H9 (cell line): Measurements from ENCODE around the gene CAMKK1. TPM values are rescaled to one million over a fixed set of nuclear protein-coding genes. Genes with fewer than 3 reads are reported as not detected.

Source experiments
- DNase-seq: peaks from one replicate; pipeline ENCODE4 v3.0.0-alpha.2; 2017
- H2AFZ ChIP-seq: one replicate; pipeline ENCODE4 v1.6.1; 2013; ENCODE audit warnings: mild to moderate bottlenecking, low read length, control low read depth, moderate library complexity
- H2AK5ac ChIP-seq: 2 replicates; pipeline ENCODE4 v1.6.1; 2013; ENCODE audit warnings: low read length, control low read depth, mixed read lengths; ENCODE audit not compliant: insufficient read length
- H2BK120ac ChIP-seq: one replicate; pipeline ENCODE4 v1.6.1; 2013; ENCODE audit warnings: low read depth, mild to moderate bottlenecking, low read length, control low read depth, inconsistent platforms; ENCODE audit not compliant: poor library complexity, severe bottlenecking
- H2BK12ac ChIP-seq: 2 replicates; pipeline ENCODE4 v1.6.1; 2013; ENCODE audit warnings: low read length, control low read depth, mixed read lengths, low read depth; ENCODE audit not compliant: insufficient read length
- H2BK15ac ChIP-seq: 2 replicates; pipeline ENCODE4 v1.6.1; 2013; ENCODE audit warnings: low read depth, low read length, control low read depth
- H2BK20ac ChIP-seq: one replicate; pipeline ENCODE4 v1.6.1; 2013; ENCODE audit warnings: low read depth, mild to moderate bottlenecking, low read length, control low read depth, inconsistent platforms; ENCODE audit not compliant: poor library complexity, severe bottlenecking
- H2BK5ac ChIP-seq: 2 replicates; pipeline ENCODE4 v1.6.1; 2013; ENCODE audit warnings: low read length, control low read depth, mixed read lengths; ENCODE audit not compliant: insufficient read length
- H3K14ac ChIP-seq: 2 replicates; pipeline ENCODE4 v1.6.1; 2013; ENCODE audit warnings: low read length, control low read depth; ENCODE audit not compliant: insufficient read depth
- H3K18ac ChIP-seq: 2 replicates; pipeline ENCODE4 v1.6.1; 2013; ENCODE audit warnings: low read depth, mild to moderate bottlenecking, mixed read lengths, low read length, control low read depth; ENCODE audit not compliant: insufficient read length
- H3K23ac ChIP-seq: 2 replicates; pipeline ENCODE4 v1.6.1; 2013; ENCODE audit warnings: low read length, control low read depth, mixed read lengths, low read depth; ENCODE audit not compliant: insufficient read length
- H3K23me2 ChIP-seq: 2 replicates; pipeline ENCODE4 v1.6.1; 2013; ENCODE audit warnings: low read depth, mild to moderate bottlenecking, mixed read lengths, low read length, control low read depth; ENCODE audit not compliant: insufficient read length, poor library complexity, severe bottlenecking
- H3K27ac ChIP-seq: 2 replicates; pipeline ENCODE4 v1.5.1; 2013; ENCODE audit warnings: low read length, control low read depth, mixed read lengths, low read depth; ENCODE audit not compliant: insufficient read length
- H3K27me3 ChIP-seq: 2 replicates; pipeline ENCODE4 v1.6.1; 2013; ENCODE audit warnings: low read length, control low read depth, inconsistent platforms; ENCODE audit not compliant: insufficient read depth
- H3K4ac ChIP-seq: 2 replicates; pipeline ENCODE4 v1.6.1; 2013; ENCODE audit warnings: low read depth, mild to moderate bottlenecking, control low read depth, inconsistent platforms, low read length, moderate library complexity
- H3K4me1 ChIP-seq: 2 replicates; pipeline ENCODE4 v1.6.1; 2013; ENCODE audit warnings: low read length, control low read depth, inconsistent platforms; ENCODE audit not compliant: insufficient read depth
- H3K4me2 ChIP-seq: 2 replicates; pipeline ENCODE4 v1.6.1; 2013; ENCODE audit warnings: low read length, control low read depth, mixed read lengths; ENCODE audit not compliant: insufficient read length, insufficient read depth
- H3K56ac ChIP-seq: 2 replicates; pipeline ENCODE4 v1.6.1; 2013; ENCODE audit warnings: low read depth, mild to moderate bottlenecking, mixed read lengths, low read length, control low read depth; ENCODE audit not compliant: insufficient read length
- H3K79me1 ChIP-seq: 2 replicates; pipeline ENCODE4 v1.6.1; 2013; ENCODE audit warnings: low read depth, mild to moderate bottlenecking, moderate library complexity, low read length, control low read depth, inconsistent platforms; ENCODE audit not compliant: insufficient read depth, poor library complexity, severe bottlenecking
- H3K79me2 ChIP-seq: 2 replicates; pipeline ENCODE4 v1.6.1; 2013; ENCODE audit warnings: low read length, control low read depth, inconsistent platforms; ENCODE audit not compliant: insufficient read depth
- H3K9ac ChIP-seq: 2 replicates; pipeline ENCODE4 v1.6.1; 2013; ENCODE audit warnings: low read length, control low read depth, mixed read lengths; ENCODE audit not compliant: insufficient read length; ENCODE audit errors: extremely low read depth
- H3K9me3 ChIP-seq: one replicate; pipeline ENCODE4 v1.6.1; 2013; ENCODE audit warnings: low read depth, low read length, inconsistent platforms; ENCODE audit not compliant: control insufficient read depth
- H3T11ph ChIP-seq: one replicate; pipeline ENCODE4 v1.6.1; 2013; ENCODE audit warnings: mild to moderate bottlenecking, low read length, control low read depth, inconsistent platforms
- H4K20me1 ChIP-seq: one replicate; pipeline ENCODE4 v1.6.1; 2013; ENCODE audit not compliant: control insufficient read depth, insufficient read length, insufficient read depth
- H4K5ac ChIP-seq: 2 replicates; pipeline ENCODE4 v1.6.1; 2013; ENCODE audit warnings: low read depth, mild to moderate bottlenecking, mixed read lengths, low read length, control low read depth; ENCODE audit not compliant: insufficient read length
- H4K8ac ChIP-seq: replicated peaks from 2 replicates; pipeline ENCODE4 v1.6.1; 2013; ENCODE audit warnings: low read length, control low read depth, mixed read lengths, low read depth; ENCODE audit not compliant: insufficient read length
- H4K91ac ChIP-seq: 2 replicates; pipeline ENCODE4 v1.6.1; 2013; ENCODE audit warnings: low read depth, mild to moderate bottlenecking, moderate library complexity, mixed read lengths, low read length, control low read depth; ENCODE audit not compliant: insufficient read length
- H3K27ac Mint-ChIP-seq, 3 experiments: 2 replicates in 2 of 3; 3 replicates in 1 of 3; pipeline ENCODE4 v1.8.0; 2020 to 2021; ENCODE audit warnings: mixed read lengths in 3 of 3, mild to moderate bottlenecking in 1 of 3, moderate library complexity in 1 of 3
- H3K27me3 Mint-ChIP-seq: 2 replicates; pipeline ENCODE4 v1.8.0; 2021; ENCODE audit warnings: low read depth, mild to moderate bottlenecking, moderate library complexity, mixed read lengths
- H3K36me3 Mint-ChIP-seq, 3 experiments: 2 replicates in 2 of 3; 3 replicates in 1 of 3; pipeline ENCODE4 v1.8.0; 2020 to 2021; ENCODE audit warnings: low read depth in 3 of 3, mixed read lengths in 3 of 3; ENCODE audit not compliant: insufficient read depth in 1 of 3
- H3K4me1 Mint-ChIP-seq, 2 experiments: 2 replicates each; pipeline ENCODE4 v1.8.0; 2020; ENCODE audit warnings: mixed read lengths in 2 of 2
- H3K4me3 Mint-ChIP-seq, 2 experiments: 2 replicates in 1 of 2; 3 replicates in 1 of 2; pipeline ENCODE4 v1.8.0; 2020 to 2021; ENCODE audit warnings: mild to moderate bottlenecking in 2 of 2, mixed read lengths in 2 of 2, moderate library complexity in 1 of 2
- H3K9me3 Mint-ChIP-seq, 2 experiments: 2 replicates in 1 of 2; 3 replicates in 1 of 2; pipeline ENCODE4 v1.8.0; 2020; ENCODE audit warnings: mild to moderate bottlenecking in 2 of 2, mixed read lengths in 2 of 2, moderate library complexity in 1 of 2
- WGBS: extraction: QIAGEN DNeasy Blood & Tissue Kit; methylation state at CpG from one replicate; pipeline ENCODE4 v1.1.7; 2013; ENCODE audit warnings: missing lambda C conversion rate, low lambda C conversion rate, mixed read lengths; ENCODE audit not compliant: insufficient read length; ENCODE audit errors: extremely low coverage; 5-methylcytosine and 5-hydroxymethylcytosine counted together
- total RNA-seq: library from RNA; stranded (reverse); gene quantifications from 2 replicates; pipeline ENCODE4 v1.2.1, GENCODE V29; 2021
- TF ChIP-seq, protein P1 (sequence below): fragments of 200-600 bp; sonication (generic); conservative IDR thresholded peaks from 3 replicates; pipeline ENCODE4 v1.8.0; 2021; ENCODE audit warnings: antibody characterized with exemption, mild to moderate bottlenecking

The CAMKK1 gene
- total RNA-seq, 1 experiment from 2014 or later = 6.7 TPM

DNA sequence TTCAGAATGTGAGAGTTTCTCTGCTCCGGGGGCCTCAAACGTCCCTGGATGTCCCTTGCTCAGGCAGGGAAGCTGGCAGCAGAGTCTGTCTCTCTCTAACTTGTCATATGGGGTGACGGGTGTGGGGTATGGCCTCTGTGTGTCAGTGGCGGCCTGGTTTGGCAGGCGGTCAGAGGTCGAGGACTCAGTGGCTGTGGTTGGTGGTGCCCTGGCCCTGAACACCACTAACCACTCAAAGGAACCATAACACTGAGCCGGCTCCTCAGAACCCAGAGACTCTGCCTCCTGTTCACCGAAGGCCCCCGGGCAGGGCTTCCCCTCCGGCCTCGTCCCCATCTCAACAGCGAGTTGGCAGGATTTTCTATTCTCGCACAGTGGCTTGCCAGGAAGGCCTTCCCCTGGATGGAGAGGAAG is 22.7 kb upstream of the CAMKK1 start:
- H3K9me3 ChIP-seq = no peaks in the 10 kb centered on the region
- H3K23ac ChIP-seq = no peak overlapping the region
- no peak overlapping the region for H3K18ac ChIP-seq
- peaks cover 4% of the 10 kb centered on the region; the same call in 1 of the 2 replicates for H3K27me3 Mint-ChIP-seq
- H3K36me3 Mint-ChIP-seq = no peaks in the 10 kb centered on the region
- no peaks in the 10 kb centered on the region for H3K79me2 ChIP-seq
- H3K14ac ChIP-seq = no peak overlapping the region
- H3K4me1 ChIP-seq = no peaks in the 10 kb centered on the region
- H3K9me3 Mint-ChIP-seq = peaks cover 0 to 3% of the 10 kb centered on the region in 2 experiments; a peak in 2 of 5 replicates
- no peak overlapping the region for H2AK5ac ChIP-seq
- H4K5ac ChIP-seq = no peak overlapping the region
- H2BK15ac ChIP-seq = no peak overlapping the region
- no peak overlapping the region for H3K4me3 Mint-ChIP-seq
- no peak for DNase-seq
- H3K9ac ChIP-seq = no peak overlapping the region
- no peaks in the 10 kb centered on the region for H3K23me2 ChIP-seq
- no peak overlapping the region for H3K56ac ChIP-seq
- no peak overlapping the region for H2BK120ac ChIP-seq
- H4K8ac ChIP-seq = no peak overlapping the region
- TF ChIP-seq, protein P1, sequence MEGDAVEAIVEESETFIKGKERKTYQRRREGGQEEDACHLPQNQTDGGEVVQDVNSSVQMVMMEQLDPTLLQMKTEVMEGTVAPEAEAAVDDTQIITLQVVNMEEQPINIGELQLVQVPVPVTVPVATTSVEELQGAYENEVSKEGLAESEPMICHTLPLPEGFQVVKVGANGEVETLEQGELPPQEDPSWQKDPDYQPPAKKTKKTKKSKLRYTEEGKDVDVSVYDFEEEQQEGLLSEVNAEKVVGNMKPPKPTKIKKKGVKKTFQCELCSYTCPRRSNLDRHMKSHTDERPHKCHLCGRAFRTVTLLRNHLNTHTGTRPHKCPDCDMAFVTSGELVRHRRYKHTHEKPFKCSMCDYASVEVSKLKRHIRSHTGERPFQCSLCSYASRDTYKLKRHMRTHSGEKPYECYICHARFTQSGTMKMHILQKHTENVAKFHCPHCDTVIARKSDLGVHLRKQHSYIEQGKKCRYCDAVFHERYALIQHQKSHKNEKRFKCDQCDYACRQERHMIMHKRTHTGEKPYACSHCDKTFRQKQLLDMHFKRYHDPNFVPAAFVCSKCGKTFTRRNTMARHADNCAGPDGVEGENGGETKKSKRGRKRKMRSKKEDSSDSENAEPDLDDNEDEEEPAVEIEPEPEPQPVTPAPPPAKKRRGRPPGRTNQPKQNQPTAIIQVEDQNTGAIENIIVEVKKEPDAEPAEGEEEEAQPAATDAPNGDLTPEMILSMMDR = no peak
- WGBS = no CpG with 5 or more reads among the region's 13 CpGs
- H3K27ac ChIP-seq = no peak overlapping the region
- H3K4ac ChIP-seq = no peak overlapping the region
- no peaks in the 10 kb centered on the region for H3K27me3 ChIP-seq
- no peaks in the 10 kb centered on the region for H4K20me1 ChIP-seq
- no peak overlapping the region for H2BK20ac ChIP-seq
- H4K91ac ChIP-seq = no peak overlapping the region
- H2BK12ac ChIP-seq = no peak overlapping the region
- no peak overlapping the region; a peak in 1 of 7 replicates for H3K27ac Mint-ChIP-seq
- H3K79me1 ChIP-seq = no peaks in the 10 kb centered on the region
- H3K4me2 ChIP-seq = no peak overlapping the region
- H2AFZ ChIP-seq = no peak overlapping the region
- H2BK5ac ChIP-seq = no peak overlapping the region
- H3K4me1 Mint-ChIP-seq = peaks cover 4 to 11% of the 10 kb centered on the region in 2 experiments; a peak in 3 of 4 replicates
- H3T11ph ChIP-seq = no peak overlapping the region
